HG02571 (cell line): ENCODE data around the gene HUWE1.
"Not testable (repeated sequence)": the region's sequence is repeated elsewhere in the genome, so short reads cannot be mapped to it uniquely, and the experiment has no call there.

Experiments
- ATAC-seq: cut with Tn5 transposase; IDR thresholded peaks from one replicate; pipeline ENCODE4 v1.9.1; 2021; ENCODE audit warnings: mild to moderate bottlenecking, moderate library complexity; ENCODE audit not compliant: unreplicated experiment

Gene HUWE1

GRCh38 chrX:53686151-53686885 is at the start of gene HUWE1:
Gene HUWE1, minus strand, starts transcription at chrX:53686719. Its CDS starts 32,612 bp downstream, at chrX:53654107.
- peak; percentile 34 for ATAC-seq

- ATAC-seq: no peak
These were observed 46.3 kb upstream of the HUWE1 start for GRCh38 chrX:53732797-53733196.

GRCh38 chrX:53729751-53730150 is 43.2 kb upstream of the HUWE1 start:
- ATAC-seq: no peak

GRCh38 chrX:53728506-53728905 is 42.0 kb upstream of the HUWE1 start:
- no peak for ATAC-seq

- no peak for ATAC-seq
These were observed 38.4 kb upstream of the HUWE1 start for GRCh38 chrX:53724872-53725271.

- ATAC-seq: no peak
These were observed 36.9 kb upstream of the HUWE1 start for GRCh38 chrX:53723381-53723780.

- ATAC-seq: not testable (repeated sequence)
These were observed 35.1 kb upstream of the HUWE1 start for GRCh38 chrX:53721610-53722009.

GRCh38 chrX:53719666-53720065 is 33.1 kb upstream of the HUWE1 start:
- ATAC-seq: not testable (repeated sequence)

- no peak for ATAC-seq
These were observed 31.6 kb upstream of the HUWE1 start for GRCh38 chrX:53718073-53718472.

GRCh38 chrX:53717205-53717604 is 30.7 kb upstream of the HUWE1 start:
- ATAC-seq: no peak

GRCh38 chrX:53716328-53717088 is 30.0 kb upstream of the HUWE1 start:
- ATAC-seq: peak; percentile 27

GRCh38 chrX:53715346-53715924 is 28.9 kb upstream of the HUWE1 start:
- ATAC-seq: no peak

- peak; percentile 69 for ATAC-seq
These were observed 28.2 kb upstream of the HUWE1 start for GRCh38 chrX:53714580-53715345.

GRCh38 chrX:53713987-53714579 is 27.6 kb upstream of the HUWE1 start:
- ATAC-seq: peak; percentile 30

- ATAC-seq: no peak
These were observed 24.9 kb upstream of the HUWE1 start for GRCh38 chrX:53711436-53711835.

GRCh38 chrX:53704854-53705253 is 18.3 kb upstream of the HUWE1 start:
- no peak for ATAC-seq

- ATAC-seq: no peak
These were observed 17.8 kb upstream of the HUWE1 start for GRCh38 chrX:53704294-53704693.

- no peak for ATAC-seq
These were observed 9.5 kb upstream of the HUWE1 start for GRCh38 chrX:53695946-53696549.

- ATAC-seq: no peak
These were observed 8.1 kb upstream of the HUWE1 start for GRCh38 chrX:53694642-53695041.

- ATAC-seq: no peak
These were observed 1.8 kb upstream of the HUWE1 start for GRCh38 chrX:53688300-53688699.
